ENCODE data around the gene PIRT.
"Not testable (repeated sequence)": the region's sequence is repeated elsewhere in the genome, so short reads cannot be mapped to it uniquely, and the experiment has no call there.

Gene PIRT

DNA sequence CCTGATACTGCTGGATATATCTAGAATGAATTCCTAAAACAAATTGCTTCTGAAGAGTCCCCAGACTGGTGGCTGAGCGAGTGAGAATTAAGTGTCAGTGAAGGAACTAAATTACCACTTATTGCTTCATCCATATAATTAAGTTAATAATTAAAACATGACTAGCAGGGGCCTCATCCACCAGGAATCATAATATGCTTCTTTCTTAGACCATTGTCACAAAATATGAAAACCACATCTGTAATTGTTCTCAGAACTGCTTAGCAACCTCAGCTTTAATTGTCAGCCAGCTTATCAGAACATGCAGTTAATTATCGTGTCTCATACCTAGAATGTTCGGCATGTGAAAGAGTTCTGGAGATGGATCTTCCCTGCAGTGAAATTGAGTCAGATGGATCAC lies 21.2 kb upstream of the PIRT start:
- TF ChIP-seq, protein P1, sequence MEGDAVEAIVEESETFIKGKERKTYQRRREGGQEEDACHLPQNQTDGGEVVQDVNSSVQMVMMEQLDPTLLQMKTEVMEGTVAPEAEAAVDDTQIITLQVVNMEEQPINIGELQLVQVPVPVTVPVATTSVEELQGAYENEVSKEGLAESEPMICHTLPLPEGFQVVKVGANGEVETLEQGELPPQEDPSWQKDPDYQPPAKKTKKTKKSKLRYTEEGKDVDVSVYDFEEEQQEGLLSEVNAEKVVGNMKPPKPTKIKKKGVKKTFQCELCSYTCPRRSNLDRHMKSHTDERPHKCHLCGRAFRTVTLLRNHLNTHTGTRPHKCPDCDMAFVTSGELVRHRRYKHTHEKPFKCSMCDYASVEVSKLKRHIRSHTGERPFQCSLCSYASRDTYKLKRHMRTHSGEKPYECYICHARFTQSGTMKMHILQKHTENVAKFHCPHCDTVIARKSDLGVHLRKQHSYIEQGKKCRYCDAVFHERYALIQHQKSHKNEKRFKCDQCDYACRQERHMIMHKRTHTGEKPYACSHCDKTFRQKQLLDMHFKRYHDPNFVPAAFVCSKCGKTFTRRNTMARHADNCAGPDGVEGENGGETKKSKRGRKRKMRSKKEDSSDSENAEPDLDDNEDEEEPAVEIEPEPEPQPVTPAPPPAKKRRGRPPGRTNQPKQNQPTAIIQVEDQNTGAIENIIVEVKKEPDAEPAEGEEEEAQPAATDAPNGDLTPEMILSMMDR (IDR thresholded peaks at IDR 0.05; ENCODE audit: extremely low read depth, missing control alignments) = no peak

DNA sequence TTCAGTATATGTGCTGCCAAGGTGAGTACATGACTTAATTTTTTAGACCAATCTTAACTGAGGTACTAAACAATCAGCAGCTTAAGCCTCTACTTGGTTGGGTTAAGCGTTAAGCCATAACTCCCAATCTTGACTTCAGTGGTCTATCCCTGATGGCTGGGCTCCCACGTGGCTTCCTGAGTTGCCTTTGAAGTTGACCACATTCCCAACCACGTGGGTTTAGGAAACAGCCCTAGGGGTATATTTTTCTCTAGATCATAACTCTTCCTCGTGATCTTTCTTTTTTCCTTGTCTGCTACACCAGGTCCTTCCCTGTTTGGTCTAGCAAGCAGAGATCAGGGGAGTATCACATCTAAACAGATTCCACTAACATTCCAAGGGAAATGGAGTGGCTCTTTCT lies 20.1 kb upstream of the PIRT start:
- TF ChIP-seq, protein P1 (IDR thresholded peaks at IDR 0.05; ENCODE audit: extremely low read depth, missing control alignments) = no peak
- DNase-seq (ENCODE audit: low spot score) = no peak

More for the DNA sequence above, 21.2 kb upstream of the PIRT start:
- DNase-seq (ENCODE audit: low spot score) = no peak

- DNase-seq (ENCODE audit: low spot score) = not testable (repeated sequence)
Observed at GRCh38 chr17:10846636-10847035, 8.7 kb upstream of the PIRT start.

DNA sequence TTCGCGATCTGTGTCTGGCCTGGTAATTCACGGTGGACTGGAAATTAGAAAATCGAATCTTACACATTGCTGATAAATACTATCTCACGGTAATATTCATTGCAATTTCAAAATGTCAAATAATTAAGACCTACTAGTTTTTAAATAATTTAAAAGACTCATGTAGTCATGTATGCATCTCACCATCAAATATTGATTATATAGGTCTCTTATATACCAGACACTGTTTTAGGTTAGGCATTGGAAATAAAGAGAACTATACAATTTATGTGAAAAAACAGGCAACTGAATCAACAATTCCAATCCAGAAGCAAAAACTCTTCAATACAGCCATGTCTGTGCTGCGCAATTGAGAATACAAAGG lies 7.5 kb upstream of the PIRT start:
- DNase-seq (ENCODE audit: low spot score) = no peak
- TF ChIP-seq, protein P1 (IDR thresholded peaks at IDR 0.05; ENCODE audit: extremely low read depth, missing control alignments) = no peak

GRCh38 chr17:10844621-10845387 lies 6.9 kb upstream of the PIRT start:
- DNase-seq (ENCODE audit: low spot score) = peak; percentile 79
- TF ChIP-seq, protein P1 (IDR thresholded peaks at IDR 0.05; ENCODE audit: extremely low read depth, missing control alignments) = peak; percentile 75

GRCh38 chr17:10843811-10844210 lies 5.9 kb upstream of the PIRT start:
- TF ChIP-seq, protein P1 (IDR thresholded peaks at IDR 0.05; ENCODE audit: extremely low read depth, missing control alignments) = no peak
- DNase-seq (ENCODE audit: low spot score) = no peak

DNA sequence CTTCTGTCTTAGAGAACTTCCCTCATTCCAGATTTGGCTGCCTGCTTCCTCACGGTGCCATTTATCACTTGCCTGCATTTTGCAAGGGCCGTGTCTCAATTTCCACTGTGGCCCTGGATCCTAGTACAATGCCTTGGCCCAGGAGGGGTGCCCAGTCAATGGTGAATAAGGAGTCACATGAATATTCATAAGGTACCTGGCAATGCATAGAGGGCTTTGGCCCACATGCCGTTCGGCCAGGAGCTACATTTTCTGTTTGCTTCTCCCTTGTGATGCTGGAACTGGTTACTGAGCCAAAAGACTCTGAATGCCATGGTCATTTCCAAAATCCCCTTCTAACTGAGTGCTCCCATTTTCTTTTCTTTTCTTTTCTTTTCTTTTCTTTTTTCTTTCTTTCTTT lies 4.8 kb upstream of the PIRT start:
- no peak for DNase-seq (ENCODE audit: low spot score)
- TF ChIP-seq, protein P1 (IDR thresholded peaks at IDR 0.05; ENCODE audit: extremely low read depth, missing control alignments) = no peak

DNA sequence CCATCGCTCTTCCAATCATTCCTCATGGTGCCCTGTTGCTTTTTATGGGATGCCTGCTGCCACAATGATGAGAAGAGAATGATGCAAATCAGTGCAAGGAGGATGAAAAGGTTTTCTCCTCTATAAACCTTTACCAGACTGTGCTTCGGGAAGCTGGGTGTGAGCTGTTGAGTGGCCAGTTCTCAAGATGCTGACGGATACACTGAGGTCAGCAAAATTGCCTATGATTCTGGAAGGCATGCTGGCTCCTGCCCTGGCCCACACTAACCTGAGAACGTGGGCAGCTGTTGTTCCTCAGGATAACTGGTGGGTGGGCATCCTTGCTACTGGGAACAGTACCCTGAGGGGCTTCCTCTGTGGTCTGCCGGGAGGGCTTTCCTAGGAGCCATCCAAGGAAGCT lies 795 bp upstream of the PIRT start:
- TF ChIP-seq, protein P1 (IDR thresholded peaks at IDR 0.05; ENCODE audit: extremely low read depth, missing control alignments) = no peak
- DNase-seq (ENCODE audit: low spot score) = no peak

Data from GM20000 (cell line).